GM12874 (cell line): ENCODE results near the gene IGSF21.

ENCODE experiments used
- CTCF ChIP-seq: IDR thresholded peaks from 2 replicates; pipeline ENCODE4 v1.5.1; 2011; ENCODE audit warnings: low read depth, mild to moderate bottlenecking, control low read depth, low read length, moderate library complexity; ENCODE audit not compliant: insufficient read depth

IGSF21 gene

GRCh38 chr1:18204575-18204974 lies 97.0 kb downstream of the IGSF21 start:
- TF ChIP-seq CTCF: no peak

GRCh38 chr1:18205319-18205718 lies 97.7 kb downstream of the IGSF21 start:
- no peak for TF ChIP-seq CTCF

- TF ChIP-seq CTCF: no peak
Measured at GRCh38 chr1:18211764-18212163, 104.2 kb downstream of the IGSF21 start.

GRCh38 chr1:18217398-18218043 lies 109.9 kb downstream of the IGSF21 start:
- TF ChIP-seq CTCF: peak; percentile 66

- no peak for TF ChIP-seq CTCF
Measured at GRCh38 chr1:18229625-18230024, 122.0 kb downstream of the IGSF21 start.

- TF ChIP-seq CTCF: no peak
Measured at GRCh38 chr1:18230321-18230720, 122.7 kb downstream of the IGSF21 start.

- no peak for TF ChIP-seq CTCF
Measured at GRCh38 chr1:18230840-18231239, 123.2 kb downstream of the IGSF21 start.
